NCI-H146 treated with DMSO at 0.1 percent for 48 hours (cell line): ENCODE measurements around the gene TINCR.
"Not testable (repeated sequence)": the region's sequence is repeated elsewhere in the genome, so short reads cannot be mapped to it uniquely, and the experiment has no call there.

Source experiments
- DNase-seq: peaks from one replicate; lab custom pipeline; 2025; ENCODE audit not compliant: unreplicated experiment; lab: John Stamatoyannopoulos, UW

The TINCR gene

DNA sequence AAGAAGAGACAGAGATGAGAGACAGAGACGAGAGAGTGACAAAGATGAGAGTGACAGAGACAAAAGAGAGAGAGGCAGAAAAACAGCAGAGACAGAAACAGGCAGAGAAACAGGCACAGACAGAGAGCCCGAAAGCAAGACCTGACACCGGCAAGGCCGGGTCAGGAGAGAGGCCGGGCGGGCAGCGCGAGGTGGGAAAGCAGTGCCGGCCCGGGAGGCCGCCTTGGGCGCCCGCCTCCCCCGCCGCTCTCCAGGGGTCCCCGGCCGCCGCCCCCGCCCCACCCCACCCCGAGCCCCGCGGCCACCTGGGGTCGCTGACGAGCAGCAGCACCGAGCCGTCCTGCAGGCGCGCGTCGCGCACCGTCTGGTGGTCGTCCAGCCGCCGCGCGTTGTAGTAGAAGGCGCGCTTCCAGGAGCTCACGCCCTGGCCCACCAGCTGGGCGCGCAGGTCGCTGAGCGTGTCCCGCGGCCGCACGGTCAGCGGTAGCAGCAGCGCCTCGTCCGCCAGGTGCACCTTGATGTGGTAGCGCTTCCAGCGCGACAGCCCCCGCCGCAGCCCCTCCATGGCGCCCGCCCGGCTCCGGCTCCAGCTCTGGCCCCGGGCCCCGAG lies at the start of gene TINCR:
TSS of gene TINCR (minus strand) at position 594 of the 610 bp plus-strand sequence.
- DNase-seq: no peak

DNA sequence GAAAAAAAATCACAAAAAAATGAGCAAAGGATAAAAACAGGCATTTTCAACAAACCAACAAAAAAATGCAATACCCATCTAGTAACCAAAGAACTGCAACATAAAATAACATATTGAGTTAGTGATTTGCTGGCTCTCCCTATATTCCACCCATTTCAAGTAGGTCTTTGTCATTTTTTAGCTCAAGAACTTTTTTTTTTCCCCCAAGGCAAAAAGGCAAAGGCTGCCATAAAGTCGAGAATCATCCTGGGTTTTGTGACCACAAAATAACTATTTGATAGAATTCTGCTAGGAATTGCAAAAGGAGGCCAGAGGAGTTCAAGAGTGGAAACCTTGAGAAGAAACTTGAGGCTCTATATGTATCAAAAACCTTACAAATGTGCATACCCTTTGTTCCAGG lies 49.3 kb upstream of the TINCR start:
- no peak for DNase-seq

DNA sequence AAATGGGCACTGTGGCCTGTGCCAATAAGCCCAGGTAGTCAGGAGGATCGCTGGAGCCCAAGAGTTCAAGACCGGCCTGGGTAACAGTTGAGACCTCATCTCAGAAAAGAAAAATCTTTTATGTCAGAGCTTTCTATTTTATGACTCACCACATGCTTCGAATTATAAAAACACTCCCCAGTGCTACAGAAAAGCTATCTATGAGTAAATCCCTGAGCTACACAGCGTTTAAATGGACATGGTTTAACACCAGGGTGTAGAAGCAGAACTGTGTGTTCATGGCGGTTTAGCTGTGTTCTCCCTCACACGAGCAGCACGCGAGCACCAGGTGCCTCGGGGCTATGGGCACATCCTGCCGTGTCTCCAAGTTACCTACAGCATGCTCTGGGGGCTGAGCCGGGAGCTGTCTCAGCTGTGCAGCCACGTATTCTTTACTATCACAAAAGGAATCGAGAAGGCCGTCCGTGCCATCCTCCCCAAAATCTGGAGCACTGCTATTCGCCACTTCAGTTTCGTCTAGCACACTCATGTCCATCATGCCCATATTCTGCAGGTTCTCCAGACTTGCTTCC lies 48.1 kb upstream of the TINCR start:
- no peak for DNase-seq

DNA sequence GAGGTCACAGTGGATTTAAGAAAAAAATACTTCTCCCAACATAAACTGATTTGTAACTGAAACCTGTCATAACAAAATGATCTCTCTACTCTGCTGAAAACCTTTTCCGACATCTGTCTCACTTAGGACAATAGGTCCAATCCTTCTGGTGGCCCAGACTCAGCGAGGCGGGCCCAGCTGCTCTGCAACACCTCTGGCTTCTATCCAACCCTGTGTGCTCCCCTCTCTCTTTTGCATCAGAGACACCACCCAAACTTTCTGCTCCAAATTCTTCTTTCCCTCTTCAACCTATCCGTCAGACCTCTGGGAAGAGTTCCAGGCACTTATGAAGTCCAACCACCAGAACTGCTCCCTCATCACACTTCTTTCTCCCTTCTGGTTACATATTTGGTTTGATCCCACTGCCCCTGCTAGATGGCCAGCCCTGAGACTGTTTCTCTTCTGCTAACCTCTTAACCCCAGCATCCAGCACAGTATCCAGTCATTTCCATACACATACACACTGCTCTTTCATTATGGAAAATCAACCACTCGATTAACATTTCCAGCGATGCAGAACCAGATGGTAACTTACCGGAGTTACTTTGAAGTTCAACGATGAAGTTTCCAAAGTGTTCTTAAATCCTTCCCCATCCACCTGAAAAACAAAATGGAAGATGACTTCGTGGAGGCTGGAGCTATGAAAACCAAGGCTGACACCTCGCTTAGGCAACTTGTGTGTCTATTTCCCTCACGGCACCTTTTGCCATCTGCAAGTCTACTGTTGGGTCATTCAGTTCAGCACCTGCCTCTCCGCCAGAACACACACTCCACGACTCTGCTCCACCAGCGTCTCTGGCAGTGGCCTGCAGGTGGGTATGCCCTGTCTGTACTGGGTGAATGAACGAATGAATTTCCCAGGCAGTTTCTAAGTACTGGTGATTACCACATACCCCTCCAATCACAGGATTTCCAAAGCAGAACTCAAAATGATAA lies 45.4 kb upstream of the TINCR start:
- no peak for DNase-seq

DNA sequence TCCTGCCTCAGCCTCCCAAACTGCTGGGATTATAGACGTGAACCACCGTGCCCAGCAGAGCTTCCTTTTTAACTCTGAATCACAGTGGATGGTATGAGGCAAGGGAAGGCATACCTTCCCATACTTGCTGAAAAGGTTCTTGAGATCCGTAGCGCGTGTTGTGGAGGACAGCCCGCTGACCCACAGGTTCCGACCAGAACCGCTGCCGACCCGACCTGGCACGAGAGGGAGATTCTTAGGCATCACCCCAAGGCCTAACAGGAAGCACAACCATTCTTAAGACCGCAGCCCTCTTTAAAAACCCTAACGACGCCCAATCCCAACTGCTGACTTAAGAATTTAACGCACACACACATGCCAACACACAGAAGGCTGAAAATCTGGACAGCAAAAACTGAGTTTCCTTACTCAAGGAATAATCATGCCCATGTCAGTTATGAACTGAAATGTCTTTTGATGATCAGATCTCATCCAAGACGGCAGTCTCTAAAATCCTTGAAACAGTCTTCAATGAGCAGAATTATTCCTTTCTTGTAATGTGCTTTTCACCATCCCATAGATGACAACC lies 42.2 kb upstream of the TINCR start:
- DNase-seq: no peak

DNA sequence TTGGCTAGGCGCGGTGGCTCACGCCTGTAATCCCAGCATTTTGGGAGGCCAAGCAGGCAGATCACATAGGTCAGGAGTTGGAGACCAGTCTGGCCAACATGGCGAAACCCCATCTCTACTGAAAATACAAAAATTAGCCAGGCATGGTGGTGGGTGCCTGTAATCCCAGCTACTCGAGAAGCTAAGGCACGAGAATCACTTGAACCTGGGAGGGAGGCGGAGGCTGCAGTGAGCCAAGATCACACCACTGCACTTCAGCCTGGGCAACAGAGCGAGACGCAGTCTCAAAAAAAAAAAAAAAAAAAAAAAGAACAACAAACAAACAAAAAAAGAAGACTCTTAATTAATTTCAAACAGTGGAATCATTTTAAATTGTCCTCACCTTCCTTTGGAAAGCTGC lies 41.0 kb upstream of the TINCR start:
- DNase-seq: not testable (repeated sequence)

DNA sequence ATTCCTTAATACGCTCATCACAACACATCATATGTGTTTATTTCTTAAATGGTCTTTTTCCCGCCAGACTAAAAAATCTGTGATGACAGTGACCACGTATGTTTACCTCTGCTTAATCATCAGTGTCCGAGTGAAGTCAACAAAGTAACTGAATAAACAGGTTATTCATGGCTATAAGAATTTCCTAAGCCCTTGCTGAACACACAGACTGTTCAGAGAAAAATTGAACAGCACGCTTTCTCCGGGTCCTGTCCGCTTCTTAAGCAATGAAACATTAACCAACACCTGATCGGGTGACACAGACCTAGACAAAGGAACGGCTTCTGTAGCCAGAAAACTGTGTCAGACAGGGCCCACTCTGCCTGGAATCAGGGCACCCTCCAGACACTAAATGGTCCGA lies 40.5 kb upstream of the TINCR start:
- DNase-seq: no peak

DNA sequence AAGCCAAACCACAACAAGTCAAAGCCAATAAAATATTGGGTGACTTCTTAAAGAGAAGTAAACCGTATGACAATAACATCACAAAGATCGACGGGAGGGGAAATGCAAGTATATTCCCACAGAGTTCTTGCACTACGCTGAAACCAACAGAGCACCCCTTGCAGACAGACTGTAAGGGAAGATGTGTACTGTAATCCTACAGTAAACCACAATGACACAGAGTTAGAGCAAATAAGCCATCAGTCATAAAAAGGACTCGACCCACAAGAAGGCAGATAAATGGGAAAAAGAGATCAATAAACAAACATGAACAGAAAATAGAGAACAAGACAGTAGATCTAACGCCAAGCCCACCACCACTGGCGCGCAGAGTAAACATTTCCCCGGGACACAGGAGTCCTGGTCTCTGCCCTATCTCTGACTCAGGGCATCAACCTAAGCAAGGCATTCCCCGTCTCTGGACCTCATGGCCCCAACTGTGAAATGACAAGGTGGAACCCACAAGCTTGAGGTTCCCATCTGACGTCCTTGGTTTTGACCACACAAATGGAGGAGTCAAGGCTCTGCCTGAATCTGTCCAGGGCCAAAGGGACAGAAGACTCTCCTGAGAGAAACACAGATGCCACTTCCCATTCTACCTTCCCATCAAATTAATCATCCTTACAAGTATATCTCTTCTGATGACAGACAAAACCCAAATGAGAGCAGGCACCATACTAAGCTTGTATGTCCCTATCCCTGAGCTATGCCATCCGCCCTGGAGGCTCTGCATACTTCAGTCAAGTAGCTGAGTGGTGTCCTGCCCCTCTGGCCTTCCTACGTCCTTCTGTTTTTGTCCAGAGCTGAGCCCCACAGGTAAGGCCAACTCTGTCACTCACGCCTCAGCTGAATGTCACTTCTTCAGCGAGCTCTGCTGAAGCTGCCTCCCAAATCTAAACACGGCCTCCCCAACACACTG lies 39.8 kb upstream of the TINCR start:
- no peak for DNase-seq

DNA sequence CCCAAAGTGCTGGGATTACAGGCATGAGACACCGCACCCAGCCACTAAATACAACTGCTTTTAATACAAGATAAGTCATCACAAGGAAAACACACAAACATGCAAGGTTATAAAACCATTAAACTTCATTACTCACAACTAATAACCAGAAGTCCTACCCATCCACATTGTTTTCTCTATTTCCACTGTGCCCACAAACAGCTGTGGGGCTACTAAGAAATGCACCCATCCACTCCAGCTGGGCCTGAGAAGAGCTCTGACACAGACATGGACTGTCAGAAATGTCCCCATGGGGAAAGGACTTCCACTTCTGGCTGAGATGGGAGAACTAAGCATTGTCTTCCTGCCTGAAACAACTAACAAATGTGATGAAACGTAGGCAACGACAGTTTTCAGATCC lies 37.6 kb upstream of the TINCR start:
- DNase-seq: no peak

DNA sequence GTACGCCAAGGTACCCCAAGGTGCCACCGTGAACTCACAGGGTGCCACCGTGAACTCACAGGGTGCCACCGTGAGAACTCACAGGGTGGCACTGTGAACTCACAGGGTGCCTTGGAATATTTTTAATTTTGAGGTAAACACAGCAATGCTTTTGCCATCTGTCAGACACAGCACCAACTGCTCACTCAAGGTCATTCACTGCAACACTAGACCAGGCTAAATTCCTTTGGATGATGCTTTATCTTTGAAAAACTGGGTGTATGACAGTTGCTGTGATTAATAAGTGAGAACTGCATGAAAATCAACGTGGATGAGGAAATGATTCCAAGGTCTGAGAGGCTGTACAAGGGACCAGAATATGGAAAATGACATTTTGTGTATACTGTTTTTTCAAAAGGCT lies 35.9 kb upstream of the TINCR start:
- DNase-seq: no peak

DNA sequence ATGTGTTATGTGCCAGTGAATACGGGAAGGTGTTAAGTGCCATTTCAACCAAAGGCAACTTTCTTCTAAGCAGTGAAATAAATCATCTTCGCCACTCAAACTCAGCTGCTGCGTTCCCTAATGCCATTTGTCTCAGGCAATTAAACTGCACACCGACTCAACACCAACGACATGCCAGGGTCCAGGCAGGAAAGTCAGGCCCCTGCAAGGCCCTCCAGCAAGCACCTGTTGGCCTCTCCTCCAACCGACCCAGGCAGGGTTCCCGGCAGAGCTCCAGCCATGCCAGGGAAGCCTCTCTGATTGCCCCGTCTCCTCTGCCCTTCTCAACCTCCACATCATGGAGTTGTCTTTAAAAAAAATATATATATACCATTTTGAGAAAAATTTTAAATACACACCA lies 33.0 kb upstream of the TINCR start:
- DNase-seq: no peak

DNA sequence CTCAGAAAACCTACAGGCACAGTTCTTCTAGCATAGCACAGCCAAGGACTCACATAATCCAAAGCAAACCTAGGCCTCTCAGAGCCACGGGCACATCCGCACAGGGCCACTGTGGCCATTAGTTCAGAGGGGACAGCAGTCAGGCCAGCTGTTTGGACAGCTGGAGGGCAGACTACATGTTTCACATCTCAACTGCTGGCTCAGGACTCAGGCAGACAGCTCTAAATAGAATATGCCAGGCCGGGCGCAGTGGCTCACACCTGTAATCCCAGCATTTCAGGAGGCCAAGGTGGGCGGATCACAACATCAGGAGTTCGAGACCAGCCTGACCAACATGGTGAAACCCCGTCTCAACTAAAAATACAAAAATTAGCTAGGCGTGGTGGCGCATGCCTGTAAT lies 28.0 kb upstream of the TINCR start:
- DNase-seq: no peak

DNA sequence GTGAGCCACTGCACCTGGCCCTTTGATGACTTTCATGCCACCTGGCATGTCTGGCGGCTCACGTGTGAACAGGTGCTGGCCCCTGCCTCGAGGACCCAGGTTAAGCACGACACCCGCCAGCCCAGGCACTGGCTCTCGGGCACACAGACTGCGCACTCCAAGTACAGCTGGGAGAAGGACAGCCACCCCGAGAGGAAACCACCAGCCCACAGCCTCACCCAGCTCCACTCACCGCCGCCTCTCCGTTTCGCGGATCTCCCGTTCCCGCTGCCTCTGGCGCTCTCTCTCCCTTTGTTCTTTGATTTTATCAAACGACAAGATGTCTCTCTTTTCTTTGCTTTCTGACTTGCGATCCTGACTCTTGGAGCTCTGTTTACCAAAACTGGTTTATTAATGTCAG lies 27.4 kb upstream of the TINCR start:
- DNase-seq: no peak

DNA sequence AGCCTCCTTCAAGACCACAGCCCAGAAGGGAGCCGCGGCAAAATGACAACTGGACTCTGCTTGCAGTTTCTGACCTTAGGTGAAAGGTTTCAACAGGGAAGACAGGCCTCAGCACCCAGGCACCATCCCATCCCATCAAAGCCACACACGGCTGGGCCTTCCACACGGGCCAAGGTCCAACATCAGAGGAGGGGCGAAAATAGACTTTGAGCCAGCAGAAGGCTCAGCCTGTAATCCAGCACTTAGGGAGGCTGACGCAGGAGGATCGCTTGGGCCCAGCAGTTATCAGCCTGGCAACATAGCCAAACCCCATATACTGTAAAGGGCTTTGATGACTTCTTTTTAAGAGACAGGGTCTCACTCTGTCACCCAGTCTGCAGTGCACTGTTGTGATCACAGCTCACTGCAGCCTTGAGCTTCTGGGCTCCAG lies 26.8 kb upstream of the TINCR start:
- DNase-seq: no peak

DNA sequence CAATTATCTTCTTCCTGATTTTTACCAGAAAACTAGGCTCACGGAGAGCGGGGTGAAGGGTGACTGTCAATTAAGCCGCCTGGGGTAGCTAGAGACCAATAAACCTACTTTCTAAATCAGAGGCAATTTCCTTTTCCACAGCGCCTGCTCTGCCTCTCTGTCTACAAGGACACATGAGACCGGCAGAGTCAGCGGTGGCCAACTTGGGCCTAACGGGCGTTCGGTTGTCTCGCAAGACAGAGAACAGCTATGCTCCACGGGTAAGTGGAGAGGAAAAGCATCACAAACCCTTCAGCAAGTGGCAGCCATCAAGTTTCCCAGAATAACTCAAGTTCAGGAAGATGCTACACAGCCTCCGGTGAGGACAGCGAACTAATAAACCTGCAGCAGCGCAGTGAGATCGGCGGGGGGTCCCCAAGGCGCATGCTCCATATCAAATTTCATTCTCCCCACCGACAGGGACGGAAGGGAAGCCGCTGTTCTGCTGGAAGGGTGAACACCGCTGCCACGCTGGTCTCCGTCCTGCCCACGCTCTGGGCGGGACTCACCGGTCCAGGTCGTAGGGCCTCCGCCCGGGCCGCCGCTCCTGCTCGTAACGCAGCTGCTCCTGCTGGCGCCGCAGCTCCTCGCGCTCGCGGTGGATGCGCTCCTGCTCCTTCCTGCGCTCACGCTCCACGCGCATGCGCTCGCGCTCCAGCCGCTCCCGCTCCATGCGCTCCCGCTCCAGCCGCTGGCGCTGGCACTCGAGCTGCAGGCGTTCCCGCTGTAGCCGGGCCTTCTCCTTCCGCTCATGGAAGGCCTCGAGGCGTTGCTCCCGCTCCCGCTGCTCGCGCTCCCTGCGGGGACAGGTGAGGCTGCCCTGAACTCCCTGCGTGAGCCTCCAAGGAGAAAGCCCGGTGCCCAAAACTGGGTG lies 25.8 kb upstream of the TINCR start:
- DNase-seq: no peak

DNA sequence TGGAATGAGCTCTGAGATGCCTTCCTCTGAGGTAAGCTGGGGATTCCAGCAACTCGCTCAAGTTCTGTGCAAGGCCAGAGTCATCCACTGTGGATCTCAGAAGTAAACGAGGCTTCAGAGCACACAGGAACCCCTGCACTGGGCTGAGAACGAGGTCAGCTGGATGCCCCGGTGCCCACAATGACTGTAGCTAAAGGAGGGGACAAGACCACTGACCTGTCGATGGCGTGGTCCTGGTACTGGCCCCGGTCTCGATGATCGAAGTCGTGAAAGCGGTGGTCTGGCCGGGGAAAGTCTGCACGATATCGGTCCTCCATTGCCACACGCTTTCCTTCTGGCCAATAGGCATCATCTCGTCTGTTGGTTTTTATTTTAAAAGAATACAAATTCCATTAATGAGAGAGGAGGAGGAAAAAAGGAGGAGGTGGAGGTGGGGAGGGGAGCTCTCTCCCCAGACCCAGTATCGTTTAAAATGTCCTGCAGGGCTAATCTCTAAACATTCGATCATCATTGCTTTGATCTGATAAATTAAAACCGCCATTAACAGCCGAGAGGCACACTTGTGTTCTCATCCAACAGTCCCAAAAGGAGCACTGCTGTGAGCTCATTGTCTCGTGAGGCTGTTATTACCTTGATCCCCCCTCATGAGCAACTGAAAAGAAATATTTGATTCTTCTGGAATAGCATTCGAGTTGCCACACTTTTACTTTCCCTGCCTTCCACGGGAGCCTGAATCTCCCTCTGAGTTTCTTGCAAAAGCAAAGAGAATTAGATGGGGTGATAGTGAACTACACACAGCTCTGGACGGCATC lies 25.0 kb upstream of the TINCR start:
- DNase-seq: no peak

DNA sequence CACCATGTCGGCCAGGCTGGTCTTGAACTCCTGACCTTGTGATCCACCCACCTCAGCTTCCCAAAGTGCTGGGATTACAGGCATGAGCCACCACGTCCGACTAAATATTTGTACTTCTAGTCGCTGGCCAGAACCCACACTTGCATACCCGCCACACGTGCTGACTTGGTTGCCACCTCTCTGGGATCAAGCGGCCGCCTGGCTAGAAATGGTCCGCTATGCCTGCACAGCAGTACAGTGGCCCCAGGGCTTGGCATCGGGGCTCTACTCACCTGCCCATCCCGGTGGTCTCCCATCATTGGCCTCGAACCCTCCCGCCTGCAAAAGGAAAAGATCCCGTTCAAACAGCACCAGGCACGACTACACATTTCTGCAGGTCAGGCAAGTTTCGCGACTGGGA lies 23.7 kb upstream of the TINCR start:
- no peak for DNase-seq

DNA sequence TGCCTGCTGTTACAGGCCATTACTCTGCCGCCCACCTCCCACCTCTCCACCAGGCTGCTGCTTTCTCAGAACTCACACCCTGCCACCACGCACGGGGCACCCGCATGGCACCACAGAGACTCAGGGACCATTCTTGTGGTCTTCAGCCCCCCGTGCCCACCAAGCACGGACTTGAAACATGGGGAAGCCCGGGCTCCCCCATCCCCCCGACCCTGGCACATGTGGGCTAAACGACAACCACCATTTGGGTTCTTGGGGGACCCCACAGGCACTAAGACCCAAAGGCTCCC lies 23.1 kb upstream of the TINCR start:
- DNase-seq: no peak
